ENCODE data around the gene NEGR1. TPM values are rescaled to one million over a fixed set of nuclear protein-coding genes. Genes with fewer than 3 reads are reported as not detected.

Gene NEGR1
- total RNA-seq, 4 donors from 2014 or later: 4.1 to 12.4 (median 10.2) TPM

GRCh38 chr1:72101840-72102632 is 180.3 kb downstream of the NEGR1 start:
- Histone ChIP-seq H3K4me3 (replicated peaks in 1 of 3) (no peak overlapping the region), H3K9me3 (no peaks in the 10 kb centered on the region), H3K4me1 (no peaks in the 10 kb centered on the region), H3K36me3 (no peaks in the 10 kb centered on the region), H3K27me3 (no peaks in the 10 kb centered on the region), H3K27ac (no peak overlapping the region)
- 87 to 89% methylated on average over 3 of the region's 3 CpGs for WGBS, 2 donors
- TF ChIP-seq POLR2A (IDR thresholded peaks at IDR 0.05) (no peak), CTCF (IDR thresholded peaks at IDR 0.05) (no peak)
- intact Hi-C loops (cut with DNase I): no loop called here
- DNase-seq: no peak

GRCh38 chr1:72100771-72101170 is 181.6 kb downstream of the NEGR1 start:
- no peak for TF ChIP-seq POLR2A (IDR thresholded peaks at IDR 0.05)
- no peak for TF ChIP-seq CTCF (IDR thresholded peaks at IDR 0.05)
- H3K4me1 ChIP-seq: no peaks in the 10 kb centered on the region
- no peak overlapping the region for H3K4me3 ChIP-seq (replicated peaks in 1 of 3)
- H3K27me3 ChIP-seq: no peaks in the 10 kb centered on the region
- no peaks in the 10 kb centered on the region for H3K9me3 ChIP-seq
- 76 to 88% methylated on average over 2 of the region's 2 CpGs for WGBS, 2 donors
- no peak overlapping the region for H3K27ac ChIP-seq
- no peak for DNase-seq
- intact Hi-C loops (cut with DNase I): no loop called here
- no peaks in the 10 kb centered on the region for H3K36me3 ChIP-seq

GRCh38 chr1:72097851-72098570 is 184.3 kb downstream of the NEGR1 start:
- 87% methylated on average over 4 of the region's 4 CpGs for WGBS, 2 donors
- intact Hi-C loops (cut with DNase I): no loop called here
- Histone ChIP-seq H3K36me3 (no peaks in the 10 kb centered on the region), H3K4me3 (replicated peaks in 1 of 3) (no peak overlapping the region), H3K9me3 (no peaks in the 10 kb centered on the region), H3K27me3 (no peaks in the 10 kb centered on the region), H3K4me1 (no peaks in the 10 kb centered on the region), H3K27ac (no peak overlapping the region)
- TF ChIP-seq CTCF (IDR thresholded peaks at IDR 0.05) (no peak), POLR2A (IDR thresholded peaks at IDR 0.05) (no peak)
- DNase-seq: no peak

- TF ChIP-seq CTCF (IDR thresholded peaks at IDR 0.05) (no peak), POLR2A (IDR thresholded peaks at IDR 0.05) (no peak)
- H3K27ac ChIP-seq: no peak overlapping the region
- DNase-seq: no peak
- 67 to 69% methylated on average over 2 of the region's 2 CpGs for WGBS, 2 donors
- H3K4me1 ChIP-seq: no peaks in the 10 kb centered on the region
- H3K9me3 ChIP-seq: no peaks in the 10 kb centered on the region
- H3K4me3 ChIP-seq (replicated peaks in 1 of 3): no peak overlapping the region
- intact Hi-C loops (cut with DNase I): no loop called here
- H3K36me3 ChIP-seq: no peaks in the 10 kb centered on the region
- H3K27me3 ChIP-seq: no peaks in the 10 kb centered on the region
These were observed 188.1 kb downstream of the NEGR1 start for GRCh38 chr1:72094209-72094608.

GRCh38 chr1:72086394-72086793 is 195.9 kb downstream of the NEGR1 start:
- H3K9me3 ChIP-seq: no peaks in the 10 kb centered on the region
- DNase-seq: no peak
- no peaks in the 10 kb centered on the region for H3K27me3 ChIP-seq
- no peak overlapping the region for H3K4me3 ChIP-seq (replicated peaks in 1 of 3)
- TF ChIP-seq POLR2A (IDR thresholded peaks at IDR 0.05): no peak
- TF ChIP-seq CTCF (IDR thresholded peaks at IDR 0.05): no peak
- 85 to 89% methylated on average over 3 of the region's 3 CpGs for WGBS, 2 donors
- H3K27ac ChIP-seq: no peak overlapping the region
- H3K36me3 ChIP-seq: no peaks in the 10 kb centered on the region
- intact Hi-C loops (cut with DNase I): no loop called here
- H3K4me1 ChIP-seq: no peaks in the 10 kb centered on the region

All from thyroid gland (tissue), 4 donors.